GM12801 (cell line): ENCODE results near the gene TTLL9.

Experiments
- TF ChIP-seq, protein P1 (sequence below): IDR thresholded peaks from one replicate; pipeline ENCODE4 v1.5.1; 2011; ENCODE audit warnings: control low read depth; ENCODE audit not compliant: insufficient read length; ENCODE audit errors: extremely low read depth

TTLL9 gene

DNA sequence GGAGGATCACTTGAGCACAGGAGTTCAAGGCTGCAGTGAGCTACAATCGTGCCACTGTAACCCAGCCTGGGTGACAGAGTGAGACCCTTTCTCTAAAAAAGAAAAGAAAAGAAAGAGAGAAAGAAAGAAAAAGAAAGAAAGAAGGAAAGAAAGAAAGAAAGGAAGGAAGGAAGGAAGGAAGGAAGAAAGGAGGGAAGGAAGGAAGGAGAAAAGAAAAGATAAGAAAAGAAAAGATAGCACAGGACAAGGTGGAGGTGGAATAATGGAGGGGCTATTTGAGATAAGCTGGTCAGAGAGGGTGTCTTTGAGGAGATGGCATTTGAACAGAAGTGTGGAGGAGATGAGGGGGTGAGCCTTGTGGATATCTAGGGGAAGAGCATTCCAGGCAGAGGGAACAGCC, 84.1 kb downstream of the TTLL9 start:
- TF ChIP-seq, protein P1, sequence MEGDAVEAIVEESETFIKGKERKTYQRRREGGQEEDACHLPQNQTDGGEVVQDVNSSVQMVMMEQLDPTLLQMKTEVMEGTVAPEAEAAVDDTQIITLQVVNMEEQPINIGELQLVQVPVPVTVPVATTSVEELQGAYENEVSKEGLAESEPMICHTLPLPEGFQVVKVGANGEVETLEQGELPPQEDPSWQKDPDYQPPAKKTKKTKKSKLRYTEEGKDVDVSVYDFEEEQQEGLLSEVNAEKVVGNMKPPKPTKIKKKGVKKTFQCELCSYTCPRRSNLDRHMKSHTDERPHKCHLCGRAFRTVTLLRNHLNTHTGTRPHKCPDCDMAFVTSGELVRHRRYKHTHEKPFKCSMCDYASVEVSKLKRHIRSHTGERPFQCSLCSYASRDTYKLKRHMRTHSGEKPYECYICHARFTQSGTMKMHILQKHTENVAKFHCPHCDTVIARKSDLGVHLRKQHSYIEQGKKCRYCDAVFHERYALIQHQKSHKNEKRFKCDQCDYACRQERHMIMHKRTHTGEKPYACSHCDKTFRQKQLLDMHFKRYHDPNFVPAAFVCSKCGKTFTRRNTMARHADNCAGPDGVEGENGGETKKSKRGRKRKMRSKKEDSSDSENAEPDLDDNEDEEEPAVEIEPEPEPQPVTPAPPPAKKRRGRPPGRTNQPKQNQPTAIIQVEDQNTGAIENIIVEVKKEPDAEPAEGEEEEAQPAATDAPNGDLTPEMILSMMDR = no peak

DNA sequence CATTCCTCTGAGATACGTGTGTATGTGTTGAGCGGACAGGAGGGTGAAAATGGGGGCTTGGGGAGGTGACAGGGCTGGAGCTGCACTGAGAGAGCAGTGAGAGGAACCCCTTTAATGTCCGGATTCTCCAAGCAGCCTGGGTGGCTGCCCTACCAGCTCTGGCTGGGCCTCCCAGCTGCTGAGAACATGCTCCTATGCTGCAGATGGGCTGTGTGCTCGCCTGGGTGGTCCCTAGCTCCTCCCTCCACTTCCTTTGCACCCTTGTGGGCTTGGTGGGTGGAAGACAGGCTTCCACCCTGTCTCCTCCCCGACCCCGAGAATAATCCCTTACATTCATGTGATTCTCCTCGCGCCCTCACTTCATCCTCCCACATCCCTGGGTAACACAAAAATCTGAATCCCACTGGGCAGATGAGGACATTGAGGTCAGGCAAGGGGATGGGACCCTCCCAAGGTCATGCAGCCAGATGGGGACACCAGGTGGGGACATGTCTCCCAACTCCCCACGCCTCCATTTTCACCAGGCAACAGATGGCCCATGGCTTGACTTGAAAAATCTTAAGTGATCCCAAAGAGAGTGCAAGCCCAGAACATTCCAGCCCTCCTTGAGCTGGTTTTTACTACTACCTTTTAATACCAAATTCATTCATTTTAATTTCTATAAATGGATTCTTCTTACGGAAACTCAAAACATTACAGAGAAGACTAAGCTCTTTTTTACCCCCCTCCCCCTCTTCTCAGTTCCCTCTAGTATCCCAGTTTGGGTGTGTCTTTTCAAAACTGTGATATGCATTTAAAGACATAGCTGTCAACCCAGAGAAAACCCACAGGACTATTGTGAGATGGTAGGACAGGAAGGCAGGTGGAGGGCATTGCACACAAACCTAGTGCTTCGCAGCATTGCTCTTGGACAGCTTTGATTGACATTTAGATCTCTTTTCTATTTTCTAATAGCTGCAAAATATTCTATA, 86.4 kb downstream of the TTLL9 start:
- TF ChIP-seq, protein P1 = no peak

DNA sequence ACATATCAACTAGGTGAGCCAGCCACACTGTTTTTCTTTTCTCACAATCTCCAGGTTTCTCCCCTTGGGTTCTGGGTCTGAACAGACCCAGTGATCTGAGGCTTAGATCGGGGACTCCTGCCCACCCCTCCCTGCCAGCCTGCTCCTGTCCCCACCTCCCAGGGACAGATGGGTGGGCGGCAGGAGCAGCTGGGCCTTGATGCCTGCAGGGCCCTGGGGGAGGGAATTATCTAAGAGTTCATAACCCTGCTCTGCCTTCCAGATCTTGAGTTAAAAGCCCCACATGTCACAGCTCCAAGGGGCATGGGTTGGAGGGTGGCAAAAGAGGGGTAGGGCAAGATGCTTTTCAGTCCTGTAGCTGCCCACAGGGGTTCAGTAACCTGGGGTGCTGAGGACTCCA, 92.3 kb downstream of the TTLL9 start:
- TF ChIP-seq, protein P1 = no peak

DNA sequence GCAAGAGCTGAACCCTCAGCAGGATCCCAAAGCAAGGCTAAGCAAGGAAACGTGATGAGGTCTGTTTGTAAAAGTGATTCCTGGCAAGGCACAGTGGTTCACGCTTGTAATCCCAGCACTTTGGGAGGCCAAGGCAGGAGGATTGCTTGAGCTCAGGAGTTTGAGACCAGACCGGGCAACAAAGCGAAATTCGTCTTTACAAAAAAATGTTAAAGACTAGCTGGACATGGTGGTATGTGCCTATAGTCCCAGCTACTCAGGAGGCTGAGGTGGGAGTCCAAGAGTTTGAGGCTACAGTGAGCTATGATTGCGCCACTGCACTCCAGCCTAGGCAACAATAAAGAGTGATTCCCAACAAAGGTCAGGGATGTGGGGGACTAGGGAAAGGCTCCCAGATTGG, 93.5 kb downstream of the TTLL9 start:
- TF ChIP-seq, protein P1 = no peak

DNA sequence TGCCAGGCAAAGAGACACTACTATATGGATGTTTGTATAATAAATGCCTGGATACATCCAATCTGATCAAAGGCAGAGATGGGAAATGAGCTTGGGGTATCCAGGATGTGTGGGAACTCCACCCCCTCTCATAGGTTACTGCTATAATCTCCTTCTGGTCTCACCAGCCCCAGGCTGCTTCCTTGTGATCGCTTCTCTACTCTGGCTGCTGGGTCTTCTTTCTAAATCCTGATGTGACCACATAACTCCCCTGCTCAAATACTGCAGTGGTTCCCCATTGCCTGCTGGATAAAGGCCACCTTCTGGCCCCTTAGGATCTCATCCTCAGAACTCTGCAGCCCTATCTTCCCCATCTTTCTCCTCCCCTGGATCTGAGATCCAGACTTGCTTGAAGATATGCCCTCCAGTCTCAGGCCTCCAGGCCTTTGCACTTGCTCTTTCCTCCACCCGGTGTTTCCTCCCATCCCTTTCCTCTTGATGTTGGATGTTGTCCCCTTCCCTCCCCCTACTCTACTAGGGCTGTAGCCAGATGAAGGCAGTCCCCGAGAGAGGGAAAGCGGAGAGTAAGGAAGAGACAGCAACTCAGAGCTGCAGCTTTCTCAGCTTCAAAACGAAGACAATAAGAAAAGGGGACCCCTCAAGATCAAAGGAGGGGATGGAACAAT, 96.7 kb downstream of the TTLL9 start:
- TF ChIP-seq, protein P1 = no peak

DNA sequence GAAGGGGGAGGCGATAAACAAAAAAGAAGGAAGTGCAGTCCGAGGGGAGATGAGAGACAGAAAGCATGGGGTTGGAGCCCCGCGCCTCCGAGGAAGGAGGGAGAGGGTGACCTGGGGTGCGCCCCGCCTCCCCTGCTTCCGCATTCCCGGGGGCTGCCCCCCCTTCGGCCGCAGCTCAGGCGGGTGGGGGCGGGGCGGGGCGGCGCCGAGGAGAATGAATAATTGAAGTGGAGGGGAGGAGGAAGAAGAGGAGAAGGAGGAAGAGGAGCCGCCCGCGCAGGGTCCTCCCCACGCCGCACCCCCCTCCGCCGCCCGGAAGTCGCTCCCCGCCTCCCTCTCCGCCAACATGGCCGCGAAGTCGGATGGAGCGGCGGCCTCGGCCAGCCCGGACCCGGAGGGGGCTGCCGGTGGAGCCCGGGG, 97.4 kb downstream of the TTLL9 start, which contains the start of gene XKR7:
XKR7 (plus strand) TSS at position 322 of the 420 bp plus-strand sequence; CDS start at position 347, 25 bp downstream.
- TF ChIP-seq, protein P1 = no peak
